GM06990 (cell line): ENCODE measurements around the gene PDSS2.
"Not testable (repeated sequence)": the region's sequence is repeated elsewhere in the genome, so short reads cannot be mapped to it uniquely, and the experiment has no call there.

Source experiments
- DNase-seq: peaks from one replicate; pipeline ENCODE4 v3.0.0-alpha.2; 2011; ENCODE audit not compliant: insufficient read length; ENCODE audit errors: extremely low read depth
- H3K27me3 ChIP-seq: replicated peaks from 2 replicates; pipeline ENCODE4 v1.6.0; 2011; ENCODE audit warnings: low read length; ENCODE audit not compliant: control insufficient read depth, insufficient read depth
- H3K36me3 ChIP-seq: 2 replicates; pipeline ENCODE4 v1.5.1; 2011; ENCODE audit warnings: low read length; ENCODE audit not compliant: control insufficient read depth, insufficient read depth
- H3K4me3 ChIP-seq: replicated peaks from 2 replicates; pipeline ENCODE4 v1.5.1; 2011; ENCODE audit warnings: low read depth, mild to moderate bottlenecking, control low read depth, low read length
- TF ChIP-seq, protein P1 (sequence below): IDR thresholded peaks from 2 replicates; pipeline ENCODE4 v1.5.1; 2011; ENCODE audit warnings: low read length, control low read depth, mild to moderate bottlenecking, inconsistent platforms; ENCODE audit not compliant: insufficient read depth, poor library complexity, severe bottlenecking

PDSS2 gene

DNA sequence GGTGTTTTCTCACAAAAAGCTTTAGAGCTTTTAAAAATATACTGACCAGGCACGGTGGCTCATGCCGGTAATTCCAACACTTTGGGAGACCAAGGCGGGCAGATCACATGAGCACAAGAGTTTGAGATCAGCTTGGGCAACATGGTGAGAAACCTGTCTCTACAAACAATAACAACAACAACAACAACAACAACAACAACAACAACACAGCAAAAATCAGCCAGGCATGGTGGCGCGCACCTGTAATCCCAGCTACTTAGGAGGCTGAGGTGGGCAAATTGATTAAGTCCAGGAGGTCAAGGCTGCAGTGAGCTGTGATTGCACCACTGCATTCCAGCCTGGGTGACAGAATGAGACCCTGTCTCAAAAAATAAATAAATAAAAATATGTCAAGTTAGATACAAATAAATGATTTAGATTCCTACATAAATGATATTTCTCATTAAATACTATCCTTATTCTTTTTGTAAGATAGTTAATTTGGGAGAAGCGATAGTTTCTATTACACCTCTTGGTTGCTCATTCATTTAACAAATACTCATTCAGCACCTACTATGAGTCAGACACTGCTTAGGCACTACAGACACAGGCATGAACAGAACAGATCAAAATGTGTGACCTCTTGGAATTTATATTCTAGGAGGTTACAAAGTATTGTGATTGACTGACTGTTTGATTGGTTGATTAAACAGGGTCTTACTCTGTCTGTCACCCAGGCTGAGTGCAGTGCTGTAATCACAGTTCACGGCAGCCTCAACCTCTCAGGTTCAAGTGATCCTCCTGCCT, 260.5 kb downstream of the PDSS2 start:
- H3K36me3 ChIP-seq: no peaks in the 10 kb centered on the region
- no peak for DNase-seq
- H3K4me3 ChIP-seq: no peak overlapping the region
- H3K27me3 ChIP-seq: no peaks in the 10 kb centered on the region
- TF ChIP-seq, protein P1, sequence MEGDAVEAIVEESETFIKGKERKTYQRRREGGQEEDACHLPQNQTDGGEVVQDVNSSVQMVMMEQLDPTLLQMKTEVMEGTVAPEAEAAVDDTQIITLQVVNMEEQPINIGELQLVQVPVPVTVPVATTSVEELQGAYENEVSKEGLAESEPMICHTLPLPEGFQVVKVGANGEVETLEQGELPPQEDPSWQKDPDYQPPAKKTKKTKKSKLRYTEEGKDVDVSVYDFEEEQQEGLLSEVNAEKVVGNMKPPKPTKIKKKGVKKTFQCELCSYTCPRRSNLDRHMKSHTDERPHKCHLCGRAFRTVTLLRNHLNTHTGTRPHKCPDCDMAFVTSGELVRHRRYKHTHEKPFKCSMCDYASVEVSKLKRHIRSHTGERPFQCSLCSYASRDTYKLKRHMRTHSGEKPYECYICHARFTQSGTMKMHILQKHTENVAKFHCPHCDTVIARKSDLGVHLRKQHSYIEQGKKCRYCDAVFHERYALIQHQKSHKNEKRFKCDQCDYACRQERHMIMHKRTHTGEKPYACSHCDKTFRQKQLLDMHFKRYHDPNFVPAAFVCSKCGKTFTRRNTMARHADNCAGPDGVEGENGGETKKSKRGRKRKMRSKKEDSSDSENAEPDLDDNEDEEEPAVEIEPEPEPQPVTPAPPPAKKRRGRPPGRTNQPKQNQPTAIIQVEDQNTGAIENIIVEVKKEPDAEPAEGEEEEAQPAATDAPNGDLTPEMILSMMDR: no peak

DNA sequence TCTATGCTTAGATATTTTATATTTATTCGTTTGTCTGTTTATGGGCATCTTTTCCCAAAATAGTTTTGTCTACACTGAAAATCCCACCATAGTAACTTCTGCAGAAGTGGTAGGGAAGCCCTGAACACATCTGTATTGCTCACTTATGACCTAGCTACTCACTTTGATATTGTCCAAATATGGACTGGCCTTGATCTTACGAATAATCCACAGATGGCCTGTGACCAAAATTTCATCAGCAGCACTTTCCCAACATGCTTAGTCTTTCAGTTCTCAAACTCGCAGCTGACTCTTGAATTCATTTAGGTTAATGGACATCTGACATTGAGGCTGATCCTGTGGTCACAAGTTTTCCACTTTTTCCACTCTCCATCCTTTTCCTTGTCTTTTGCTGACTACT, 263.2 kb downstream of the PDSS2 start:
- Histone ChIP-seq H3K27me3 (no peaks in the 10 kb centered on the region), H3K36me3 (no peaks in the 10 kb centered on the region), H3K4me3 (no peak overlapping the region)
- TF ChIP-seq, protein P1: no peak
- DNase-seq: no peak

DNA sequence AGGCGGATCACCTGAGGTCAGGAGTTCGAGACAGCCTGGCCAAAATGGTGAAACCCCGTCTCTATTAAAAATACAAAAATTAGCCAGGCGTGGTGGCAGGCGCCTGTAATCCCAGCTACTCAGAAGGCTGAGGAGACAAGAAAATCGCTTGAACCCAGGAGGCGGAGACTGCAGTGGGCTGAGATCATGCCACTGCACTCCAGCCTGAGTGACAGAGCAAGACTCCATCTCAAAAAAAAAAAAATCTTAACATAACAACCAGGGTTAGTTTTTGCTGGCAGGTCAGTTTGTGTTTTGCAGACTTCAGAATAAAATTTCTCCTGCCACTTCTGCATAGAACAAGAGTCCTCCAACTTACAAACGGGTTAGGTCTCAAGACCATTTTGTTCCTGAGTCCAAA, 264.6 kb downstream of the PDSS2 start:
- H3K36me3 ChIP-seq, DNase-seq, H3K27me3 ChIP-seq, H3K4me3 ChIP-seq: not testable (repeated sequence)

DNA sequence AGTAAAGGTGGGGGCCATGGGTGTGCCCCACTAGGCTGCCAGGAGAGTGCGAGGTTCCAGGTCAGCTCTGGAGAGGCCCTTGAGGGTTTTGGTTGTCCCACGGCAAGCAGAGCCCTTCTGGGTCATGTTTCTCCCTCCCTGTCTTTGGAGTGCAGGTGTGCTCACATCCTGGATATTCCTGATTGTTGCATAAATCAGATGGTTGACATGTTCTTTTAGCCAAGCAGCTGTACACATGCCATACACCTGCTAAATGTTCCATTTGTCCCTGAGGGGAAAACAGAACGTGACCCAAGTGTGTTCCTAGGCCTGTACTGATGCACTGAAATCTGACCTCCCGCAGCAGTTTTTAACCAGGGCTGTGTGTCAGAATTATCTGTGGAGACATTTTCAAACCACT, 266.5 kb downstream of the PDSS2 start:
- no peak for DNase-seq
- no peak overlapping the region for H3K4me3 ChIP-seq

DNA sequence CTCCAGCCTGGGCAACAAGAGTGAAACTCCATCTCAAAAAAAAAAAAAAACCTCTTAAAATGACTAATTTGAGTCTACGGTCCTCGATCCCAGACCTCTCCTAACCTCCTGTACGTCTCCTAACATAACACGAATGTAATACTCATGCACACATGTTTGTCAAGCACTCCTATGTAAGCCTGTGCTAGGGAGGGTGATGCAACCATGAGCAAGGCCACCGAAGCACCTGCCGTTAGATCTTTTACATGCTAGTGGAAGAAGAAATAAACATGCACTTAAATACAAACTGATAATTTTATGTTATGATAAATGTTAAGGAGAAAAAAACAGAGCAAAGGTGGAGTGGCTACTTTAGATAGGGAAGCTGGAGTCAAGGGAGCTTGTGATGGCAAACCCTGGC, 271.7 kb downstream of the PDSS2 start:
- H3K36me3 ChIP-seq: no peaks in the 10 kb centered on the region; the same call in 1 of the 2 replicates
- TF ChIP-seq, protein P1: no peak
- no peak overlapping the region for H3K4me3 ChIP-seq
- DNase-seq: no peak
- H3K27me3 ChIP-seq: no peaks in the 10 kb centered on the region

More for the DNA sequence above, 266.5 kb downstream of the PDSS2 start:
- TF ChIP-seq, protein P1: no peak
- Histone ChIP-seq H3K27me3 (no peaks in the 10 kb centered on the region), H3K36me3 (no peaks in the 10 kb centered on the region; the same call in 1 of the 2 replicates)

DNA sequence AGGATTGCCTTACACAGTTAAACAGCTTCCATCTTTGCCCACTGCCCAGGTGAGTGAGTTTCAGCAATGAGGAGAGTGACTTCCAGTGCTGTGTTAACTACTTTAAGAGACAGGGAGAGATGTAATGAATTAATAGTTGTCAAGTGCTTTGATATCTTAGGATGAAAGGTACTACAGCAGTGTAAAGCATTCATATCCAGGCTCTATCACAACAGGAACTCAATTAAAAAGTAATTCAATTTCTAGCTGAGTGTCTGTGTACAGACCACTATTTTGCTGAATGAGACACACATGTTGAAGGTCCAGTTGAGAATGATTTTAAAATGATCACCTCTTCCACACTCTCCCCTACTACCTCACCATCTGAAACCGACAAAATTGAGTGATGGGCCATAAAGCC, 273.3 kb downstream of the PDSS2 start:
- DNase-seq: no peak
- TF ChIP-seq, protein P1: no peak

More for the DNA sequence above, 273.3 kb downstream of the PDSS2 start:
- Histone ChIP-seq H3K27me3 (no peaks in the 10 kb centered on the region), H3K36me3 (no peaks in the 10 kb centered on the region; the same call in 1 of the 2 replicates), H3K4me3 (no peak overlapping the region)
